ENCODE measurements around the gene AHCTF1. TPM values are rescaled to one million over a fixed set of nuclear protein-coding genes. Genes with fewer than 3 reads are reported as not detected.
A peak's percentile ranks its signal among the peaks of the same experiment; 100 is the strongest.
"Not testable (repeated sequence)": the region's sequence is repeated elsewhere in the genome, so short reads cannot be mapped to it uniquely, and the experiment has no call there.

AHCTF1 gene
- total RNA-seq, 1 donor from 2014 or later = 39.1 TPM

- not testable (repeated sequence) for DNase-seq (ENCODE audit: low read depth)
Measured at GRCh38 chr1:246916026-246916923, 15.5 kb downstream of the AHCTF1 start.

GRCh38 chr1:246907472-246907871, 24.3 kb downstream of the AHCTF1 start:
- peak; percentile 72 for DNase-seq (ENCODE audit: low read depth)

GRCh38 chr1:246906833-246907232, 24.9 kb downstream of the AHCTF1 start:
- DNase-seq (ENCODE audit: low read depth) = no peak

GRCh38 chr1:246901874-246902273, 29.9 kb downstream of the AHCTF1 start:
- DNase-seq (ENCODE audit: low read depth) = no peak

- no peak for DNase-seq (ENCODE audit: low read depth)
Measured at GRCh38 chr1:246897302-246897701, 34.4 kb downstream of the AHCTF1 start.

GRCh38 chr1:246893191-246893939, 38.4 kb downstream of the AHCTF1 start:
- DNase-seq (ENCODE audit: low read depth) = no peak

- no peak for DNase-seq (ENCODE audit: low read depth)
Measured at GRCh38 chr1:246891105-246891504, 40.6 kb downstream of the AHCTF1 start.

- no peak for DNase-seq (ENCODE audit: low read depth)
Measured at GRCh38 chr1:246888522-246888921, 43.2 kb downstream of the AHCTF1 start.

GRCh38 chr1:246885389-246885788, 46.4 kb downstream of the AHCTF1 start:
- DNase-seq (ENCODE audit: low read depth) = not testable (repeated sequence)

- no peak for DNase-seq (ENCODE audit: low read depth)
Measured at GRCh38 chr1:246878551-246878950, 53.2 kb downstream of the AHCTF1 start.

GRCh38 chr1:246876431-246876830, 55.3 kb downstream of the AHCTF1 start:
- DNase-seq (ENCODE audit: low read depth) = no peak

- peak; percentile 53 for DNase-seq (ENCODE audit: low read depth)
Measured at GRCh38 chr1:246875041-246876026, 56.4 kb downstream of the AHCTF1 start.

- no peak for DNase-seq (ENCODE audit: low read depth)
Measured at GRCh38 chr1:246865921-246866320, 65.8 kb downstream of the AHCTF1 start.

GRCh38 chr1:246863791-246864190, 68.0 kb downstream of the AHCTF1 start:
- DNase-seq (ENCODE audit: low read depth) = not testable (repeated sequence)

GRCh38 chr1:246860401-246860800, 71.3 kb downstream of the AHCTF1 start:
- peak; percentile 79 for DNase-seq (ENCODE audit: low read depth)

- DNase-seq (ENCODE audit: low read depth) = no peak
Measured at GRCh38 chr1:246856371-246856770, 75.4 kb downstream of the AHCTF1 start.

- DNase-seq (ENCODE audit: low read depth) = not testable (repeated sequence)
Measured at GRCh38 chr1:246850640-246851039, 81.1 kb downstream of the AHCTF1 start.

- DNase-seq (ENCODE audit: low read depth) = no peak
Measured at GRCh38 chr1:246843876-246844275, 87.9 kb downstream of the AHCTF1 start.

GRCh38 chr1:246840761-246841160, 91.0 kb downstream of the AHCTF1 start:
- DNase-seq (ENCODE audit: low read depth) = not testable (repeated sequence)

GRCh38 chr1:246838118-246838456, 93.7 kb downstream of the AHCTF1 start:
- DNase-seq (ENCODE audit: low read depth) = no peak

GRCh38 chr1:246837418-246838117, 94.2 kb downstream of the AHCTF1 start:
- no peak for DNase-seq (ENCODE audit: low read depth)
